ENCODE data around the gene RASSF9. TPM values are rescaled to one million over a fixed set of nuclear protein-coding genes. Genes with fewer than 3 reads are reported as not detected.

RASSF9 gene
- total RNA-seq, 1 donor from 2014 or later = 0.16 TPM

DNA sequence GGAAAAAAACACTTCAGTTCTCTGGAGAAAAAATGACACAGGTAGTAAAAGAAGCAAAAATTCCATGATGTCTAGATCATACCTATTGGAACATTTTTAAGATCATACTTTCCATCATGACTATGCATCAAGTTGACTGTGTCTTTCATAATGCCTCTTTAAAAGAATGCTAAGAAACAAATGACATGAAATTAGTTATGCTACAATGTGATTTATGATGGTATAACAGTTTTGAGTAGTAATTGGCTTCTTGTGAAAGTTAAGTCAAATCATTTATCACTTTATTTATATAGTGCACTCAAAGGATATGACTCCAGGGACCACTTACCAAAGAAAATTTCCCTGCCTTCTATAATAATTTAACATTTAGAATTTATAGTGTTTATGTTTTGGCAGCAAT, 28.5 kb downstream of the RASSF9 start:
- no peak overlapping the region for H3K4me3 Mint-ChIP-seq (ENCODE audit: unreplicated experiment)
- TF ChIP-seq CTCF (IDR thresholded peaks at IDR 0.05) = no peak
- no peak overlapping the region for H3K27ac Mint-ChIP-seq (ENCODE audit: unreplicated experiment)
- H3K4me1 Mint-ChIP-seq (ENCODE audit: unreplicated experiment) = peaks cover 2% of the 10 kb centered on the region
- H3K27me3 Mint-ChIP-seq (ENCODE audit: unreplicated experiment) = no peaks in the 10 kb centered on the region
- H3K9me3 Mint-ChIP-seq (ENCODE audit: unreplicated experiment) = no peaks in the 10 kb centered on the region
- no peaks in the 10 kb centered on the region for H3K36me3 Mint-ChIP-seq (ENCODE audit: unreplicated experiment)
- DNase-seq (ENCODE audit: extremely low spot score, unreplicated experiment) = no peak

- Mint-ChIP-seq H3K4me3 (ENCODE audit: unreplicated experiment) (no peak overlapping the region), H3K9me3 (ENCODE audit: unreplicated experiment) (no peaks in the 10 kb centered on the region), H3K4me1 (ENCODE audit: unreplicated experiment) (peaks cover 2% of the 10 kb centered on the region), H3K27me3 (ENCODE audit: unreplicated experiment) (no peaks in the 10 kb centered on the region), H3K27ac (ENCODE audit: unreplicated experiment) (no peak overlapping the region), H3K36me3 (ENCODE audit: unreplicated experiment) (no peaks in the 10 kb centered on the region)
- TF ChIP-seq CTCF (IDR thresholded peaks at IDR 0.05) = no peak
- no peak for DNase-seq (ENCODE audit: extremely low spot score, unreplicated experiment)
Measured at GRCh38 chr12:85805654-85806053, 30.6 kb downstream of the RASSF9 start.

- no peak for DNase-seq (ENCODE audit: extremely low spot score, unreplicated experiment)
- no peak for TF ChIP-seq CTCF (IDR thresholded peaks at IDR 0.05)
- H3K4me3 Mint-ChIP-seq (ENCODE audit: unreplicated experiment) = no peak overlapping the region
- H3K27me3 Mint-ChIP-seq (ENCODE audit: unreplicated experiment) = no peaks in the 10 kb centered on the region
- no peak overlapping the region for H3K27ac Mint-ChIP-seq (ENCODE audit: unreplicated experiment)
- H3K9me3 Mint-ChIP-seq (ENCODE audit: unreplicated experiment) = no peaks in the 10 kb centered on the region
- H3K36me3 Mint-ChIP-seq (ENCODE audit: unreplicated experiment) = no peaks in the 10 kb centered on the region
- H3K4me1 Mint-ChIP-seq (ENCODE audit: unreplicated experiment) = peaks cover 2% of the 10 kb centered on the region
Measured at GRCh38 chr12:85804663-85805062, 31.5 kb downstream of the RASSF9 start.

GRCh38 chr12:85803923-85804322, 32.3 kb downstream of the RASSF9 start:
- Mint-ChIP-seq H3K4me3 (ENCODE audit: unreplicated experiment) (no peak overlapping the region), H3K4me1 (ENCODE audit: unreplicated experiment) (peaks cover 2% of the 10 kb centered on the region), H3K9me3 (ENCODE audit: unreplicated experiment) (no peaks in the 10 kb centered on the region), H3K27ac (ENCODE audit: unreplicated experiment) (no peak overlapping the region), H3K27me3 (ENCODE audit: unreplicated experiment) (no peaks in the 10 kb centered on the region), H3K36me3 (ENCODE audit: unreplicated experiment) (no peaks in the 10 kb centered on the region)
- no peak for TF ChIP-seq CTCF (IDR thresholded peaks at IDR 0.05)
- DNase-seq (ENCODE audit: extremely low spot score, unreplicated experiment) = no peak

- Mint-ChIP-seq H3K9me3 (ENCODE audit: unreplicated experiment) (no peaks in the 10 kb centered on the region), H3K27ac (ENCODE audit: unreplicated experiment) (no peak overlapping the region), H3K4me1 (ENCODE audit: unreplicated experiment) (peaks cover 2% of the 10 kb centered on the region), H3K36me3 (ENCODE audit: unreplicated experiment) (no peaks in the 10 kb centered on the region), H3K27me3 (ENCODE audit: unreplicated experiment) (no peaks in the 10 kb centered on the region), H3K4me3 (ENCODE audit: unreplicated experiment) (no peak overlapping the region)
- TF ChIP-seq CTCF (IDR thresholded peaks at IDR 0.05) = no peak
- no peak for DNase-seq (ENCODE audit: extremely low spot score, unreplicated experiment)
Measured at GRCh38 chr12:85803231-85803630, 33.0 kb downstream of the RASSF9 start.

Data from osteocyte (in vitro differentiated cells).